Measurements from ENCODE around the gene TAOK2. TPM values are rescaled to one million over a fixed set of nuclear protein-coding genes. Genes with fewer than 3 reads are reported as not detected.

The TAOK2 gene
- total and polyA plus RNA-seq, 2 of the 13 experiments (the other 11 are each of a cell fraction or from before 2014, with no cell fraction given) = 17.4 to 43.2 TPM

- TF ChIP-seq, protein P1, sequence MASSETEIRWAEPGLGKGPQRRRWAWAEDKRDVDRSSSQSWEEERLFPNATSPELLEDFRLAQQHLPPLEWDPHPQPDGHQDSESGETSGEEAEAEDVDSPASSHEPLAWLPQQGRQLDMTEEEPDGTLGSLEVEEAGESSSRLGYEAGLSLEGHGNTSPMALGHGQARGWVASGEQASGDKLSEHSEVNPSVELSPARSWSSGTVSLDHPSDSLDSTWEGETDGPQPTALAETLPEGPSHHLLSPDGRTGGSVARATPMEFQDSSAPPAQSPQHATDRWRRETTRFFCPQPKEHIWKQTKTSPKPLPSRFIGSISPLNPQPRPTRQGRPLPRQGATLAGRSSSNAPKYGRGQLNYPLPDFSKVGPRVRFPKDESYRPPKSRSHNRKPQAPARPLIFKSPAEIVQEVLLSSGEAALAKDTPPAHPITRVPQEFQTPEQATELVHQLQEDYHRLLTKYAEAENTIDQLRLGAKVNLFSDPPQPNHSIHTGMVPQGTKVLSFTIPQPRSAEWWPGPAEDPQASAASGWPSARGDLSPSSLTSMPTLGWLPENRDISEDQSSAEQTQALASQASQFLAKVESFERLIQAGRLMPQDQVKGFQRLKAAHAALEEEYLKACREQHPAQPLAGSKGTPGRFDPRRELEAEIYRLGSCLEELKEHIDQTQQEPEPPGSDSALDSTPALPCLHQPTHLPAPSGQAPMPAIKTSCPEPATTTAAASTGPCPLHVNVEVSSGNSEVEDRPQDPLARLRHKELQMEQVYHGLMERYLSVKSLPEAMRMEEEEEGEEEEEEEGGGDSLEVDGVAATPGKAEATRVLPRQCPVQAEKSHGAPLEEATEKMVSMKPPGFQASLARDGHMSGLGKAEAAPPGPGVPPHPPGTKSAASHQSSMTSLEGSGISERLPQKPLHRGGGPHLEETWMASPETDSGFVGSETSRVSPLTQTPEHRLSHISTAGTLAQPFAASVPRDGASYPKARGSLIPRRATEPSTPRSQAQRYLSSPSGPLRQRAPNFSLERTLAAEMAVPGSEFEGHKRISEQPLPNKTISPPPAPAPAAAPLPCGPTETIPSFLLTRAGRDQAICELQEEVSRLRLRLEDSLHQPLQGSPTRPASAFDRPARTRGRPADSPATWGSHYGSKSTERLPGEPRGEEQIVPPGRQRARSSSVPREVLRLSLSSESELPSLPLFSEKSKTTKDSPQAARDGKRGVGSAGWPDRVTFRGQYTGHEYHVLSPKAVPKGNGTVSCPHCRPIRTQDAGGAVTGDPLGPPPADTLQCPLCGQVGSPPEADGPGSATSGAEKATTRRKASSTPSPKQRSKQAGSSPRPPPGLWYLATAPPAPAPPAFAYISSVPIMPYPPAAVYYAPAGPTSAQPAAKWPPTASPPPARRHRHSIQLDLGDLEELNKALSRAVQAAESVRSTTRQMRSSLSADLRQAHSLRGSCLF (CRISPR knock-in tag; IDR thresholded peaks at IDR 0.05; ENCODE audit: borderline replicate concordance) = peak; percentile 90; the same call in 1 of the 2 replicates
- TF ChIP-seq ZFP36 (IDR thresholded peaks at IDR 0.05; ENCODE audit: borderline replicate concordance, low read depth, low read length, partially characterized antibody) = no peak
- TF ChIP-seq TOE1 (CRISPR knock-in tag; IDR thresholded peaks at IDR 0.05) = peak; percentile 51
- TF ChIP-seq BHLHE40 (IDR thresholded peaks at IDR 0.05; ENCODE audit: low read length) = no peak
- TF ChIP-seq ZHX1 (CRISPR knock-in tag; IDR thresholded peaks at IDR 0.05; ENCODE audit: low read depth) = no peak
- TF ChIP-seq, protein P2, sequence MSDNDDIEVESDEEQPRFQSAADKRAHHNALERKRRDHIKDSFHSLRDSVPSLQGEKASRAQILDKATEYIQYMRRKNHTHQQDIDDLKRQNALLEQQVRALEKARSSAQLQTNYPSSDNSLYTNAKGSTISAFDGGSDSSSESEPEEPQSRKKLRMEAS (IDR thresholded peaks at IDR 0.05) = peak; percentile 98
- TF ChIP-seq, protein P3, sequence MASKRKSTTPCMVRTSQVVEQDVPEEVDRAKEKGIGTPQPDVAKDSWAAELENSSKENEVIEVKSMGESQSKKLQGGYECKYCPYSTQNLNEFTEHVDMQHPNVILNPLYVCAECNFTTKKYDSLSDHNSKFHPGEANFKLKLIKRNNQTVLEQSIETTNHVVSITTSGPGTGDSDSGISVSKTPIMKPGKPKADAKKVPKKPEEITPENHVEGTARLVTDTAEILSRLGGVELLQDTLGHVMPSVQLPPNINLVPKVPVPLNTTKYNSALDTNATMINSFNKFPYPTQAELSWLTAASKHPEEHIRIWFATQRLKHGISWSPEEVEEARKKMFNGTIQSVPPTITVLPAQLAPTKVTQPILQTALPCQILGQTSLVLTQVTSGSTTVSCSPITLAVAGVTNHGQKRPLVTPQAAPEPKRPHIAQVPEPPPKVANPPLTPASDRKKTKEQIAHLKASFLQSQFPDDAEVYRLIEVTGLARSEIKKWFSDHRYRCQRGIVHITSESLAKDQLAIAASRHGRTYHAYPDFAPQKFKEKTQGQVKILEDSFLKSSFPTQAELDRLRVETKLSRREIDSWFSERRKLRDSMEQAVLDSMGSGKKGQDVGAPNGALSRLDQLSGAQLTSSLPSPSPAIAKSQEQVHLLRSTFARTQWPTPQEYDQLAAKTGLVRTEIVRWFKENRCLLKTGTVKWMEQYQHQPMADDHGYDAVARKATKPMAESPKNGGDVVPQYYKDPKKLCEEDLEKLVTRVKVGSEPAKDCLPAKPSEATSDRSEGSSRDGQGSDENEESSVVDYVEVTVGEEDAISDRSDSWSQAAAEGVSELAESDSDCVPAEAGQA (IDR thresholded peaks at IDR 0.05; ENCODE audit: low read depth) = no peak
- TF ChIP-seq, protein P3 (CRISPR knock-in tag; IDR thresholded peaks at IDR 0.05; ENCODE audit: borderline replicate concordance) = no peak
- TF ChIP-seq THYN1 (CRISPR knock-in tag; IDR thresholded peaks at IDR 0.05; ENCODE audit: borderline replicate concordance, low read depth) = no peak
- peak; percentile 59; the same call in 1 of the 2 replicates for TF ChIP-seq ZNF770 (CRISPR knock-in tag; IDR thresholded peaks at IDR 0.05)
- TF ChIP-seq MAZ (IDR thresholded peaks at IDR 0.05; ENCODE audit: borderline replicate concordance, low read depth, low read length) = no peak
- TF ChIP-seq MAZ (CRISPR knock-in tag; IDR thresholded peaks at IDR 0.05; ENCODE audit: low read depth) = no peak
Measured at GRCh38 chr16:29995324-29995910, 21.7 kb downstream of the TAOK2 start, which contains the start of gene HIRIP3 (continued).

Measured in HepG2 (cell line).